ENCODE results near the gene FAM13A. TPM values are rescaled to one million over a fixed set of nuclear protein-coding genes. Genes with fewer than 3 reads are reported as not detected.

FAM13A gene
- total RNA-seq, 4 donors from 2014 or later = 5.2 to 19.1 (median 8.2) TPM

- H3K36me3 ChIP-seq = peaks cover 0 to 44% (median 16%) of the 10 kb centered on the region in 3 donors
- no peaks in the 10 kb centered on the region for H3K9me3 ChIP-seq
- intact Hi-C loops (cut with DNase I) = no loop called here
- H3K27ac ChIP-seq = no peak overlapping the region
- no peak overlapping the region for H3K4me3 ChIP-seq
- H3K4me1 ChIP-seq = peaks cover 0 to 3% (median 0%) of the 10 kb centered on the region in 3 donors
- H3K27me3 ChIP-seq = no peaks in the 10 kb centered on the region
- no peak for DNase-seq
- 82% methylated on average over 4 of the region's 4 CpGs for WGBS, 2 donors
- TF ChIP-seq CTCF (IDR thresholded peaks at IDR 0.05) = no peak
- no peak for TF ChIP-seq POLR2A (IDR thresholded peaks at IDR 0.05)
These were observed 304.9 kb downstream of the FAM13A start for GRCh38 chr4:88752076-88752463.

DNA sequence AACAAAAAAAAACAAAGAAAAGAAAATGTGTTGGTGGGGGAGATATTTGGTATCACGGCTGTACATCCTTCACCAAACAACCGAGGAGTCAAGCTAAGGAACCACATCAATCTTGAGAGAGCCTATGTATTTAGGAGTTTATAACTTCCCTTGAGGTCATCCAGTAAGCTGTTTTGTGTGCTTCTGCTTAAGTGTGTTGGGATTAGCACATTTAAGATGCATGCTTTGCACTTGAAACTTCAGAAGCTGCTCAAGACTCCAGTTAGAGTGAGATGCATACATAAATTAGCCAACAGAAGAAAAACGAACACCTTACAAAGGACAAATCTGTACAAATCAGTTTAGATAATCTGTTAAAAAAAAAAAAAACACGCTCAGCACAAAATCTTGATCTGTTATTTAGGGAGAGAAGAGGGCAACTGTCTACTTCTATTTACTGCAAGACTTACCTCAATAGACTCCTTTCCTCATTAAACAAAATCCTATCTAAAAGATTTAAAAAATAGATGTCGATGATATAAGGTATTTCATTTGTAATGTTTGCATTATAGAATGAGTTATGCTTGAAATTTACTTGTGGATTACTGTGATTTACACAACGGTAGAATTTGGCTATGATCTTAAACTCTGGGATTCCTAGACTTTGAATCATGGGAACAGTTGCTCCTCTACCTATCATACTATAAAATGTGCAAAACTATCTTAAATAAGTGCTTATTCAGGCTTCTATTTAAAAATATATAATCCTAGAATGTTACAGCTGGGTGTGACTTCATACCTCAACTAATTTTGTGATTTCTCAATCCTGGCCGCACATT, 305.5 kb downstream of the FAM13A start:
- intact Hi-C loops (cut with DNase I) = no loop called here
- no peaks in the 10 kb centered on the region for H3K9me3 ChIP-seq
- no peaks in the 10 kb centered on the region for H3K27me3 ChIP-seq
- peaks cover 0 to 9% (median 0%) of the 10 kb centered on the region in 3 donors for H3K4me1 ChIP-seq
- TF ChIP-seq POLR2A (IDR thresholded peaks at IDR 0.05) (no peak), CTCF (IDR thresholded peaks at IDR 0.05) (no peak)
- no peak for DNase-seq
- peaks cover 0 to 50% (median 16%) of the 10 kb centered on the region in 3 donors for H3K36me3 ChIP-seq
- 76 to 82% methylated on average over 7 of the region's 7 CpGs for WGBS, 2 donors
- H3K27ac ChIP-seq = no peak overlapping the region
- no peak overlapping the region for H3K4me3 ChIP-seq

DNA sequence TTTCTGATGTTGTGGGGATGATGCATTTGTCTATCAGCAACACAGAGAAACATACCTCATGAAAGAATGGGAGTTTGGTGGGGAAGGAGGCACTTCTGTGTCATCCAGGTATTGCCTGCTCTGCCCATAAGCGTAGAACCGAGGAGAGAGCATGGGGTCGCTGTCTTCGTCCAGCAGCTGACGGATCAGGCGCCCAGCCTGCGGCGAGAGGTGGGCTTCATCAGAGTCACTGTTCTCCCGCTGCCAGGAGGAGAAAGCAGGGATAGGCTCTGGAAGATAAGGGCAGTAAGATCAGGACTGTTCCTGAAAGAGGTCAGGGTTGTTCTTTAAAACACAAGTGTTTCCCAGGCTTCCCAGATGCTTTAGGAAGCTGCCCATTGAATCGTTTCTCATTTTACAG, 306.6 kb downstream of the FAM13A start:
- H3K27me3 ChIP-seq = no peaks in the 10 kb centered on the region
- 94 to 97% methylated on average over 9 to 10 of the region's 10 CpGs for WGBS, 2 donors
- TF ChIP-seq CTCF (IDR thresholded peaks at IDR 0.05) = no peak
- no peak for TF ChIP-seq POLR2A (IDR thresholded peaks at IDR 0.05)
- H3K36me3 ChIP-seq = peaks cover 0 to 54% (median 16%) of the 10 kb centered on the region in 3 donors
- intact Hi-C loops (cut with DNase I) = no loop called here
- H3K4me3 ChIP-seq = no peak overlapping the region
- DNase-seq = no peak
- no peaks in the 10 kb centered on the region for H3K9me3 ChIP-seq
- peaks cover 0 to 16% (median 0%) of the 10 kb centered on the region in 3 donors for H3K4me1 ChIP-seq
- H3K27ac ChIP-seq = no peak overlapping the region

GRCh38 chr4:88747351-88747750, 309.6 kb downstream of the FAM13A start:
- H3K4me3 ChIP-seq = no peak overlapping the region
- no peaks in the 10 kb centered on the region for H3K9me3 ChIP-seq
- H3K4me1 ChIP-seq = peaks cover 0 to 23% (median 0%) of the 10 kb centered on the region in 3 donors
- no peak for TF ChIP-seq POLR2A (IDR thresholded peaks at IDR 0.05)
- TF ChIP-seq CTCF (IDR thresholded peaks at IDR 0.05) = no peak
- intact Hi-C loops (cut with DNase I) = no loop called here
- H3K27ac ChIP-seq = no peak overlapping the region
- peaks cover 0 to 64% (median 16%) of the 10 kb centered on the region in 3 donors for H3K36me3 ChIP-seq
- no peak for DNase-seq
- no peaks in the 10 kb centered on the region for H3K27me3 ChIP-seq
- WGBS, 2 donors = 91 to 95% methylated on average over 6 to 7 of the region's 7 CpGs

GRCh38 chr4:88746206-88746605, 310.8 kb downstream of the FAM13A start:
- Histone ChIP-seq H3K36me3 (peaks cover 0 to 62% (median 16%) of the 10 kb centered on the region in 3 donors), H3K27ac (peak overlapping the region in 3 of 4 donors; percentile 9 to 53 (median 38)), H3K27me3 (no peaks in the 10 kb centered on the region), H3K4me3 (no peak overlapping the region), H3K4me1 (peaks cover 0 to 23% (median 0%) of the 10 kb centered on the region in 3 donors), H3K9me3 (no peaks in the 10 kb centered on the region)
- intact Hi-C loops (cut with DNase I) = no loop called here
- TF ChIP-seq POLR2A (IDR thresholded peaks at IDR 0.05) (no peak), CTCF (IDR thresholded peaks at IDR 0.05) (no peak)
- 60 to 85% methylated on average over 5 of the region's 5 CpGs for WGBS, 2 donors
- no peak for DNase-seq

All from esophagus squamous epithelium (tissue), 5 donors.